GM21360 (cell line): ENCODE data around the gene ZNG1A.
"Not testable (repeated sequence)": the region's sequence is repeated elsewhere in the genome, so short reads cannot be mapped to it uniquely, and the experiment has no call there.

ENCODE experiments used
- ATAC-seq: cut with Tn5 transposase; IDR thresholded peaks from one replicate; pipeline ENCODE4 v1.9.1; 2021; ENCODE audit warnings: mild to moderate bottlenecking, moderate library complexity; ENCODE audit not compliant: unreplicated experiment

ZNG1A gene

GRCh38 chr9:178140-178825 is 573 bp downstream of the ZNG1A start:
- ATAC-seq, result not testable (repeated sequence)

DNA sequence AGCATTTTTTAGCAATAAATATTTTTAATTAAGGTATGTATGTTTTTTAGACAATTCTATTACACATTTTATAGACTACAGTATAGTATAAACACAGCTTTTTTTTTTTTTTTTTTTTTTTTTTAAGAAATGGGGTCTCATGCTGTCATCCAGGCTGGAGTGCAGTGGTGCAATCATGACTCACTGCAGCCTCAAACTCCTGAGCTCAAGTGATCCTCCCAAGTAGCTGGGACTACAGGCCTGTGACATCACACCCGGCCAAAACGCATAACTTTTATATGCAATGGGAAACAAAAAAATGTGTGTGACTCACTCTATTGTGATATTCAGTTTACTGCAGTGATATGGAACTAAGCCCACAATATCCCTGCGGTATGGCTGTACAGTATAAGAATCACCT is 9.1 kb downstream of the ZNG1A start:
- ATAC-seq, result not testable (repeated sequence)

- ATAC-seq, result not testable (repeated sequence)
Measured at GRCh38 chr9:159871-160270, 19.0 kb downstream of the ZNG1A start.

DNA sequence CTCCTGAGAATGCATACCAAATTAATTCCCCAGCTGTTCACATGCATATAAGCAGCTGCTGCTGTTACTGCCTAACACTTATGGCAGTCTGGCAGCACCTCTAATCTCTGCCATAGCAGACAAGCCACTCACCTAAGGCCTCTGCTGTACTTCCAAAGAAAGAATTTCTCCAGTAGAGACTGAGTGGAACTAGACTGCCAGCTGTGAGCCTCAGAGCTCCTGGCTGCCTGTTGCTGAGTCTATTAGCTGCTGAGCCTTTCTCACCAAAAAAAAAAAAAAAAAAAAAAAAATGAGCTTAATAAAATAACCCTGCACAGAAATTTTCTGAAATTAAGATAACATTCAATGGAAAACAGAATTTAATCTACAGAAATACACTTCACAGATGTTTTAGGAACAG is 27.7 kb downstream of the ZNG1A start:
- not testable (repeated sequence) for ATAC-seq

DNA sequence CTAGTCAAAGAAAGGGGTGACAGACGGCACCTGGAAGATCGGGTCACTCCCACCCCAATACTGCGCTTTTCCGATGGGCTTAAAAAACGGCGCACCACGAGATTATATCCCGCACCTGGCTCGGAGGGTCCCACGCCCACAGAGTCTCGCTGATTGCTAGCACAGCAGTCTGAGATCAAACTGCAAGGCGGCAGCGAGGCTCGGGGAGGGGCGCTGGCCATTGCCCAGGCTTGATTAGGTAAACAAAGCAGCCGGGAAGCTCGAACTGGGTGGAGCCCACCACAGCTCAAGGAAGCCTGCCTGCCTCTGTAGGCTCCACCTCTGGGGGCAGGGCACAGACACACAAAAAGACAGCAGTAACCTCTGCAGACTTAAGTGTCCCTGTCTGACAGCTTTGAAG is 39.0 kb downstream of the ZNG1A start:
- not testable (repeated sequence) for ATAC-seq

DNA sequence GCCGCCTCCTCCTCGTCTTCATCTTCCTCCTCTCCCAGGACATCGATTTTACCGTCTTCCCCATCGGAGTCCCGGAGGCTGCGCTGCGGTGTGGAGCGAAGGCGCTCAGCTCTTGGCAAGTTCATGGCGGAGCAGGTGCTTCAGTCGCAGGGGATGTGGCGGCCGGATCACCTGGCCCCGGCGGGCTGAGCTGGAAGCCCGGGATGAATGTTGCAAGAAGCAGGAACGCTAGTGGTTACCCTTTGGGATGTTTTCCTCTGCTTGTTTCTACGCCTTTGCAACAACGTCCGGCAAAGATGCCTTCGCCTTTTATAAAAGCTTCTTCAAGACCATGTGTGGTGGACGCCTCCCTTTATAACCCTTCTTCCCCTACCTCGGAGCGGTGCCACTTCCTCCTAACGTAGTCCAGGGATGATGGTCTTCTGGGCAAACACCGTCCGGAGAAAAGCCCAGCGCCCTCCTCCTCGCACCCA is 60.8 kb downstream of the ZNG1A start, which contains the start of gene FOXD4:
TSS of gene FOXD4 (minus strand) at position 423 of the 473 bp plus-strand sequence. CDS start at position 125, 298 bp downstream.
- not testable (repeated sequence) for ATAC-seq

- ATAC-seq, result not testable (repeated sequence)
Measured at GRCh38 chr9:117144-117994, 61.5 kb downstream of the ZNG1A start.

- not testable (repeated sequence) for ATAC-seq
Measured at GRCh38 chr9:116239-117077, 62.4 kb downstream of the ZNG1A start.

DNA sequence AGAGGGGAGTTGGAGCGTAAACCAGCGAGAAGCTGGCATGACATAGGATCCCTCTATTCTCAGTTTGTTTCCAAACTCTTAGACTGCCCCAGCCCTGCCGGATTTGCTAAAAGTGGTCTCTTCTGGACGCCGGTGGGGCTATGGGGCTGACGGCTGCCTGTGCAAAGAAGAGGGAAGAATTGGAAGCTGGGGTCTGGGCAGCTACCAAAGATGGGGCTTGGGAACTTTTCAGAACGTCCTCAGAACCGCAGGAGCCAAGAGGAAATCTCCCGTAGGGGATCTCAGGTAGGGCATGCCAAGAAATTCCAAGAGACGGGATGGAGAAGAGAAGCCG is 63.8 kb downstream of the ZNG1A start:
- not testable (repeated sequence) for ATAC-seq

GRCh38 chr9:114267-115117 is 64.4 kb downstream of the ZNG1A start:
- ATAC-seq, result peak; percentile 27

DNA sequence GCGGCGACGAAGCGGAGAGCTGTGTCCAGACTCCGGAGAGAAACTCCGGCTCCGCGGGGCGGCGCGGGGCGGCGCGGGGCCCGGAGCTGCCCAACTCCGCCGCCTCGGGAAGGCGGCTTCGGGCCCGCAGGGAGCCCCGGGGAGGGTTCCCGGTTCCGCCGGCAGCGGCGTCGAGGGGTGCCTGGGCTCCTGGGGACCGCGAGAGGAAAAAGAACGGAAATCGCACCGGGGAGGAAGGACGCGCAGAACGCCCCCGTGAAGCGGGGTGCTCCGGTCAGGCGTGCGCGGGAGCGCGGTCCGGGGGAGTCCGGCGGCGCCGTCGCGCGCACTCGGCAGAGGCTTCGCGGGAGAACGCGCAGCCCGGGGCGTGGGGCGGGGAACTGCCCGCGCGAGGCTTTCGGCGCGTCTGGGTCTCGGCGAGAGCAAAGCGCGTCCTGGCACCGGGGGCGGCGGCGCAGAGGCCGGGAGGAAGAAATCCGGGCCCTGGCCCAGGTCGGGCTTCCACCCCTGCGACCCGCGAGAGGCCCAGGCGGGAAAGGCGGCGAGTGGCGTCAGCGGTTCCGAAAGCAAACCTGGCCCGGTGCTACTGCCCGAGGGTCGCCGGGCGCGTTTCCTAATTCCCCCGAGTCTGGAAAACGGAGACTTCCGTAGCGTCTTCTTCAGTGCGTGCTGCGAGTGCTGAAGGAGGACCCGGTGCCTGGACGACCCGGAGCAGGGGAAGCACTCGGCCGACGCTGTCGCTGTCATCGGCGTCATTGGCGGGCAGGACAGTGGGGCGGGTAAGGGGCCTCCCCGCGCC is 65.2 kb downstream of the ZNG1A start:
- ATAC-seq, result peak; percentile 71

GRCh38 chr9:112589-113467 is 66.0 kb downstream of the ZNG1A start:
- not testable (repeated sequence) for ATAC-seq

DNA sequence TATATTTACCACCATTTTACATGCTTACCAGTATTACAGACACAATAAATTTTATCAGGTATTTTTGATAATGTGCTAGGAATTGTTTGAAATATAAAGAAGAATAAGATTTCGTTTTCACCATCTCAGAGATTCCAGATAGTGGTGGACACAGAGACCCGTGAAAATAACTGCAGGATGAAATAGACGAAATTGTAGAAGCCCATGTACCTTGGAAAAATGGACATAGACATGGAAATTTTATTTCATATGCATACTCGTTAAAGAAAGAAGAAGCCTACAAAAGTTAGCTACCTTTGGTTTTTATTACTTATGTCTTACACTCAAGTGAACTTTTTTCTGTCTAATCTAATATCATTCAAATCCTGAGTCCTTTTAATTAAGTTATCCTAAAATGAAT is 68.2 kb downstream of the ZNG1A start:
- ATAC-seq, result not testable (repeated sequence)

DNA sequence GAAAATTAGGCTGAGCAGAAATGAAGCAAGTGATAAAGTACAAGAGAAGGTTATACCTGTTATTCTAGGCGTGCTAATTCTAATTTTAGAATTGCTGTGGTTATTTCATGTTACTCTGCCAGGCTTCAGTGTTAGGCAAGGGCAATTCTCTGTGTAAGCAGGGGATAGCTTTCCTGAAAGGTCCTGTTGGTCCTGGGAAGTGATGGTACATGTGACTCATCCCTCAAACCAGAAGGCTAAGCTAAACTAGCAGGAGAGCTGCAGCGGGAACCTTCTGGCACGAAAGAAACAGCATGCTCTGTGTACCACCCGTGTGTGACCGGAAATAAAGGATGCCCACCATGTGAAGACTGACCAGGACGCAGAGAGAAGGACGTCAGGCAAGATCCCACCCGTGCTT is 69.3 kb downstream of the ZNG1A start:
- not testable (repeated sequence) for ATAC-seq

GRCh38 chr9:108742-109495 is 69.9 kb downstream of the ZNG1A start:
- ATAC-seq, result not testable (repeated sequence)

- ATAC-seq, result not testable (repeated sequence)
Measured at GRCh38 chr9:105991-106390, 72.9 kb downstream of the ZNG1A start.

DNA sequence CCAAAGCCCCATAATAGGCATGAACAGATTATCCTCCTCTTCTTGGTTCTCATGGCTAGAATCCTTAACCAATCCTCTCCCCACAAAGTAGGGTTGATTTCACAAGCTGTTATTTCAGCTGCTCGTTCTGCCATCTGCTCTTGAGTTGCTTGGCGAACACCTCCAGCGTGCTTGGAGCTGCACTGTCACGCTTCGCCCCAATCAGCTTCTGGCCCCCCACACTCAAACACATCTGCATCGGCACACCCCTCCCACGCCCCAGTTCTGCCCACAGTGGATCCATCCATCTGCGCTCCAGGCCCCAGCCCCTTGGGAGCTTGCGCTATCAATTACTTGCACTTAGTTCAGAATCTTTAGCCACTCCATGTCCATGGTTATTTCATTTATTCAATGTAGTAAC is 78.4 kb downstream of the ZNG1A start:
- ATAC-seq, result not testable (repeated sequence)

- ATAC-seq, result not testable (repeated sequence)
Measured at GRCh38 chr9:99867-100266, 79.0 kb downstream of the ZNG1A start.
